Sigmoid colon (tissue), 7 donors: ENCODE measurements around the gene LRRD1. TPM values are rescaled to one million over a fixed set of nuclear protein-coding genes. Genes with fewer than 3 reads are reported as not detected.
A peak's percentile ranks its signal among the peaks of the same experiment; 100 is the strongest.

ENCODE experiments used
- DNase-seq: peaks from one replicate; pipeline ENCODE4 v3.0.0-alpha.2; 2019
- H3K27ac ChIP-seq, 4 donors: fragments of 200-600 bp; sonication (generic); one replicate each; pipeline ENCODE4 v1.5.1; 2016 to 2019; ENCODE audit warnings: mild to moderate bottlenecking in 1 of 4
- H3K27me3 ChIP-seq, 3 donors: fragments of 200-600 bp; sonication (generic); one replicate each; pipeline ENCODE4 v1.5.1; 2019; ENCODE audit warnings: mild to moderate bottlenecking in 1 of 3
- H3K36me3 ChIP-seq, 4 donors: fragments of 200-600 bp; sonication (generic); one replicate each; pipeline ENCODE4 v1.5.1; 2016 to 2019
- H3K4me1 ChIP-seq, 4 donors: fragments of 200-600 bp; sonication (generic); one replicate each; pipeline ENCODE4 v1.5.1; 2017 to 2019
- H3K4me3 ChIP-seq, 4 donors: fragments of 200-600 bp; sonication (generic); one replicate each; pipeline ENCODE4 v1.5.1; 2017 to 2019; ENCODE audit warnings: mild to moderate bottlenecking in 2 of 4, moderate library complexity in 1 of 4
- H3K9me3 ChIP-seq, 4 donors: fragments of 200-600 bp in 3 of 4; sonication (generic) in 3 of 4; one replicate each; pipeline versions ENCODE4 v1.5.1 to v1.6.1; 2013 to 2019
- EP300 ChIP-seq, 4 donors: sonication (generic); formaldehyde crosslinking; IDR thresholded peaks; one replicate each; pipeline ENCODE4 v1.6.1; 2017; ENCODE audit warnings: antibody characterized with exemption in 4 of 4
- POLR2A ChIP-seq, 2 donors: fragments of 450-650 bp; IDR thresholded peaks; one replicate each; pipeline ENCODE4 v1.6.1; 2016; ENCODE audit warnings: antibody characterized with exemption in 2 of 2, mild to moderate bottlenecking in 2 of 2, moderate library complexity in 2 of 2
- POLR2AphosphoS5 ChIP-seq, 4 donors: sonication (generic); formaldehyde crosslinking; IDR thresholded peaks; one replicate each; pipeline ENCODE4 v1.6.1; 2017; ENCODE audit warnings: antibody characterized with exemption in 4 of 4
- WGBS, 2 donors: extraction: QIAGEN DNeasy Blood & Tissue Kit; methylation state at CpG; one replicate each; pipeline ENCODE4 v1.1.7; 2013; 5-methylcytosine and 5-hydroxymethylcytosine counted together
- intact Hi-C: fragments of 100-400 bp; cut with DNase I; formaldehyde crosslinking; loops from one replicate; pipeline ENCODE4 v1.15.1; 2023
- polyA plus RNA-seq, 3 donors: library from polyadenylated mRNA; stranded (reverse); fragments of 200-250 nt; gene quantifications; one replicate each; pipeline ENCODE4 v1.2.3, GENCODE V29; 2013
- total RNA-seq, 4 donors: library from RNA; depleted of rRNA; stranded (reverse); fragments of >200 nt; gene quantifications; one replicate each; pipeline ENCODE4 v1.1.0, GENCODE V29; 2016
- TF ChIP-seq, protein P1 (sequence below), 4 experiments: fragments of 450-650 bp in 3 of 4; fragments of 200-600 bp in 1 of 4; IDR thresholded peaks; one replicate each; pipeline ENCODE4 v1.5.1; 2016 to 2019; ENCODE audit warnings: antibody characterized with exemption in 4 of 4, mild to moderate bottlenecking in 3 of 4, moderate library complexity in 2 of 4
- donor health status: healthy with polysubstance abuse.
- donor health status: Bipolar disorder and iron deficiency.
- donor health status: healthy.

Gene LRRD1
- total and polyA plus RNA-seq, 7 donors, result under 0.01 to 0.83 (median 0.04) TPM; not detected in 4

DNA sequence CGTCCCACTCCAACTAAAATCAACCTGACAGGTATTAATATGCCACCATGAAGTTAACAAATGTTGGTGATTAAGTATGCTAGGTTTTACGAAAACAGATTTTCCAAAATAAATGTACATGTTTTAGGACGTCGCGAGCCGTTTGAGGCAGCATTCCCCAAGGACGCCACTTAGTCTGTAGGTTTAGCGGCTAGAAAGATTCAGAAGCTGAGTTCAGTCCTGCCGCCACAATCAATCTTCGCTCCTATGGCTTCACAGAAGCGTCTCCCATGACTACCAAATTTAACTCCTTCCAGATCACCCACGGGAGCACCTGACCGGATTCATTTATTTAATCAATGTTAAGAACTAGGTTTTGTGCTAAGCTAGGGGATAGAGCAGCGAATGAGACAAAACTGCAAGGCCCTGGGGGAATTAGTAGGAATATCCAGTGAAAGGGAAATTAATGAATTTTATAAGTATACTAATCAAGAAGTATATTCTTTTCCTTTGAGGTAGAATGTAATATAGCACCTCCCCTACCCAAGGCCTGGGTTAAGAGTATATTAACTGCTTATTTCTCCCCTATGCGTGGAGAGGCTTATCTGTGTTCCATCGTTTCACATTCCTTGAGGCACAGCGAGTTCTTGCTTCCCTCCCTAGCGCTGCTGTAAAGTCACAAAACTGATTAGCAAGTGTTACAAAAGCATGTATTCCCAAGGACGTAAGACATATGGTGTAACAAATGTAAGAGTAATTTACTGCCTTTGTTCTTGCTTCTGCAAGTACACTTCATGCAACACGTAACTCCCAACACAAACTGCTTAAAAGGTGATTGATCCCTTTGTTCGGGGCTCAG lies 43.7 kb downstream of the LRRD1 start:
- no peak for DNase-seq
- no peaks in the 10 kb centered on the region for H3K9me3 ChIP-seq
- intact Hi-C loops, result loop anchor here (10.0 kb wide), 2 partner anchors 110 to 250 kb away; partner anchors contain the start of genes ANKIB1, KRIT1 and MTERF1
- H3K4me3 ChIP-seq, result peak overlapping the region; percentile 78 to 91 (median 84)
- WGBS, 2 donors, result 21 to 33% methylated on average over 21 of the region's 21 CpGs
- H3K27ac ChIP-seq, result peak overlapping the region; percentile 87 to 95 (median 92)
- peaks cover 0 to 21% (median 10%) of the 10 kb centered on the region in 4 donors for H3K4me1 ChIP-seq
- peaks cover 0 to 3% (median 0%) of the 10 kb centered on the region in 4 donors for H3K36me3 ChIP-seq
- TF ChIP-seq POLR2A (IDR thresholded peaks at IDR 0.05) (no peak), POLR2AphosphoS5 (IDR thresholded peaks at IDR 0.05) (no peak), EP300 (IDR thresholded peaks at IDR 0.05) (no peak)
- TF ChIP-seq, protein P1, sequence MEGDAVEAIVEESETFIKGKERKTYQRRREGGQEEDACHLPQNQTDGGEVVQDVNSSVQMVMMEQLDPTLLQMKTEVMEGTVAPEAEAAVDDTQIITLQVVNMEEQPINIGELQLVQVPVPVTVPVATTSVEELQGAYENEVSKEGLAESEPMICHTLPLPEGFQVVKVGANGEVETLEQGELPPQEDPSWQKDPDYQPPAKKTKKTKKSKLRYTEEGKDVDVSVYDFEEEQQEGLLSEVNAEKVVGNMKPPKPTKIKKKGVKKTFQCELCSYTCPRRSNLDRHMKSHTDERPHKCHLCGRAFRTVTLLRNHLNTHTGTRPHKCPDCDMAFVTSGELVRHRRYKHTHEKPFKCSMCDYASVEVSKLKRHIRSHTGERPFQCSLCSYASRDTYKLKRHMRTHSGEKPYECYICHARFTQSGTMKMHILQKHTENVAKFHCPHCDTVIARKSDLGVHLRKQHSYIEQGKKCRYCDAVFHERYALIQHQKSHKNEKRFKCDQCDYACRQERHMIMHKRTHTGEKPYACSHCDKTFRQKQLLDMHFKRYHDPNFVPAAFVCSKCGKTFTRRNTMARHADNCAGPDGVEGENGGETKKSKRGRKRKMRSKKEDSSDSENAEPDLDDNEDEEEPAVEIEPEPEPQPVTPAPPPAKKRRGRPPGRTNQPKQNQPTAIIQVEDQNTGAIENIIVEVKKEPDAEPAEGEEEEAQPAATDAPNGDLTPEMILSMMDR (IDR thresholded peaks at IDR 0.05), result no peak
- H3K27me3 ChIP-seq, result no peaks in the 10 kb centered on the region

DNA sequence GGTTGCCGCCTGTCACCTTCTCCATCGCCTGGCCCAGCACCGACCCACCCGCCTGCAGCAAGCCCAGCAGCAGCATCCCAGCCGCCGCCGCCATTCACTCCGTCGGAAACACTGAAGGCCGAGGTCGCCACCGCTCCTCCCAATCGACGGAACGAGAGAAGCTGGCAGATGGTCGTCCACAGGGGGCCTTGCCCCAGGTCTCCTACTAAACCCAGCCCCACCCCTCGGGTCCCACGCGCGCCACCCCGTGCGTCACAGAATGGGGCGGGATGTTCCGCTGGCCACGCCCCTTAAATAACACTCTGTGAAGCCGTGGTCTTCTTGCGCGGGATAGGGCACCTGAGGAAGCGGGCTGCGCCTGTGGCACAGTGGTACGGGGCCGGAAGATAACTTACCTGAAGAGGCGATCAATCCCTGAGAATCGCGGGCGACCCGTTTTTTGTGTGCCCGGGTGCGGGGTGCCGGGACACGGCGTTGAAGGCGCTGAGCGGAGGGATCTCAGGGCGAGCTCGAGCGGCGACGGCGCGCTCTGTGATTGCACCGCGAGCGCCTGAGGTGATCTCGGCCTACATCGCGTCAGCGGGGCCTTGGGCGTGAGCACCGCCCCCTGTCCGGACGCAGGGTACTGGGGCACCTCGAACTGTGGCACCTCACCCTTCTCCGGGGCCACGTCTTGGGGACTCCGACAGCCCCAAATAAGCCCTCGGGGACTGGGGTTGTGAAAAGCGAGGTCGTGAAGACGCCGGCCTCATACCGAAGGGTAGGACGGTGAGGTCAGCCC lies 44.5 kb downstream of the LRRD1 start, which contains the start of gene CYP51A1:
Gene CYP51A1 (minus strand): TSS at position 207 of the 781 bp plus-strand sequence. CDS start 113 bp downstream, at position 94.
- intact Hi-C loops, result loop anchor here (5.0 to 10.0 kb wide), 4 partner anchors 110 to 393 kb away; partner anchors contain the start of genes ANKIB1, GATAD1, KRIT1 and MTERF1
- 0% methylated on average over 73 of the region's 73 CpGs for WGBS, 2 donors
- TF ChIP-seq, protein P1 (IDR thresholded peaks at IDR 0.05), result no peak
- TF ChIP-seq EP300 (IDR thresholded peaks at IDR 0.05) (peak in 2 of 4 donors; percentile 49 to 63), POLR2AphosphoS5 (IDR thresholded peaks at IDR 0.05) (peak; percentile 94 to 97 (median 96)), POLR2A (IDR thresholded peaks at IDR 0.05) (peak; percentile 93)

DNA sequence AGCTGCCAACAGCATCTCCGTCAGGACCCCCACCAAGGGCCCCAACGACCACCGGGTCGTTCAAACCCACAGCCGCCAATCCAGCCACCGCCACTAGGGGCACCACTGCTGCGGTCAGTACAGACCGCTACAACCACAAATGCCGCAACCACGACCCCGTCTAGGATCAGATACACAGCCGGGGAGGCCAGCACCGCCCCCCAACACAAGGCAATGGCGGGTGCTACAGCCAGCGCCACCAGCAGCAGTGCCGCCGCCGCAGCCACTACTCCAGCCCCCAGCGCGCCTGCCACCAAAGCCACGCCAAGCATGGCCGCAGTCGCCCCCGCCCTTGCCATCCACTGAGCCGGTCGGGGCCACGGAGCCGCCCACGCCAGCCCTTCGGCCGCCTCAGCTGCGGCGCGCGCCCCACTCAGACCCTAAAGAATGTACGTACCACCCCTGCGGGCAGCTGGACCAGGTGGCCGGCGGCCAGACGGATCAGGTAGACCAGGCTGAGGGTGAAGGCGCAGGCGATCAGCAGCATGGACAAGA lies 45.1 kb downstream of the LRRD1 start:
- peaks cover 0 to 17% (median 0%) of the 10 kb centered on the region in 4 donors for H3K36me3 ChIP-seq
- H3K27ac ChIP-seq, result peak overlapping the region; percentile 87 to 95 (median 92)
- no peaks in the 10 kb centered on the region for H3K27me3 ChIP-seq
- TF ChIP-seq, protein P1 (IDR thresholded peaks at IDR 0.05), result peak; percentile 36 to 90 (median 82)
- TF ChIP-seq EP300 (IDR thresholded peaks at IDR 0.05), result no peak
- intact Hi-C loops, result loop anchor here (5.0 to 10.0 kb wide), 4 partner anchors 111 to 393 kb away; partner anchors contain the start of genes ANKIB1, GATAD1, KRIT1 and MTERF1
- 0% methylated on average over 42 of the region's 42 CpGs for WGBS, 2 donors
- H3K9me3 ChIP-seq, result no peaks in the 10 kb centered on the region
- peaks cover 0 to 21% (median 10%) of the 10 kb centered on the region in 4 donors for H3K4me1 ChIP-seq
- peak overlapping the region; percentile 78 to 91 (median 84) for H3K4me3 ChIP-seq
- peak; percentile 86 for DNase-seq

More for the DNA sequence above, 44.5 kb downstream of the LRRD1 start, which contains the start of gene CYP51A1:
- Histone ChIP-seq H3K4me3 (peak within 1 kb of the TSS; percentile 78 to 91 (median 84)), H3K27me3 (no peaks in the 10 kb centered on the region), H3K36me3 (peaks cover 0 to 11% (median 0%) of the 10 kb centered on the region in 4 donors), H3K9me3 (no peaks in the 10 kb centered on the region), H3K4me1 (peaks cover 0 to 21% (median 10%) of the 10 kb centered on the region in 4 donors), H3K27ac (peak within 1 kb of the TSS; percentile 87 to 95 (median 92))
- peak; percentile 97 for DNase-seq

DNA sequence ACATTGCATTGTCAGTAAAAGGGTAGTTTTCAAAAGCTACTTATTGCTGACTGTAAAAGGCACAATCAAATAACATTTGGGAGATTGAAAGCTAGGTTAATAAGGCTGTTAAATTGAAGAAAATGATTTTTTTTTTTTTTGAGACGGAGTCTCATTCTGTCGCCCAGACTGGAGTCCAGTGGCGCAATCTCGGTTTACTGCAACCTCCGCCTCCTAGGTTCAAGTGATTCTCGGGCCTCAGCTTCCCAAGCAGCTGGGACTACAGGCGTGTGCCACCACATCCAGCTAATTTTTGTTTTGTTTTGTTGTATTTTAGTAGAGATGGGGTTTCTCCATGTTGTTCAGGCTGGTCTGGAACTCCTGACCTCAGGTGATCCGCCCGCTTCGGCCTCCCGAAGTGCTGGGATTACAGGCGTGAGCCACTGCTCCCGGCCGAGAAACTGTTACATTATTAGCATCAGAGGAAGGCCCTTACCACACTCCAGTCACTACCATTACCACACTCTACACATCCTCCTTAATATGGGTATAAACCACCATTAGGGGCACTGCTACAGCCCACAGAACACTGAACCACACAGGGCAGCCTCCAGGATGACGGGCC lies 45.7 kb downstream of the LRRD1 start:
- TF ChIP-seq EP300 (IDR thresholded peaks at IDR 0.05) (no peak), POLR2A (IDR thresholded peaks at IDR 0.05) (no peak), POLR2AphosphoS5 (IDR thresholded peaks at IDR 0.05) (no peak)
- TF ChIP-seq, protein P1 (IDR thresholded peaks at IDR 0.05), result no peak
- Histone ChIP-seq H3K9me3 (no peaks in the 10 kb centered on the region), H3K4me1 (peaks cover 0 to 21% (median 10%) of the 10 kb centered on the region in 4 donors), H3K27me3 (no peaks in the 10 kb centered on the region), H3K36me3 (peaks cover 0 to 23% (median 2%) of the 10 kb centered on the region in 4 donors), H3K4me3 (peak overlapping the region; percentile 78 to 91 (median 84)), H3K27ac (peak overlapping the region; percentile 87 to 95 (median 92))
- intact Hi-C loops, result loop anchor here (5.0 to 10.0 kb wide), 4 partner anchors 112 to 394 kb away; partner anchors contain the start of genes ANKIB1, GATAD1, KRIT1 and MTERF1
- DNase-seq, result no peak
- WGBS, 2 donors, result 26 to 40% methylated on average over 15 of the region's 15 CpGs
